ENCODE measurements around the gene MVD.
"Not testable (repeated sequence)": the region's sequence is repeated elsewhere in the genome, so short reads cannot be mapped to it uniquely, and the experiment has no call there.

- TF ChIP-seq CTCF (IDR thresholded peaks at IDR 0.05; ENCODE audit: insufficient read depth, low read length, poor library complexity, severe bottlenecking); EZH2phosphoT487 (conservative IDR thresholded peaks at IDR 0.05; ENCODE audit: low read length): not testable (repeated sequence)
These were observed 6.6 kb upstream of the MVD start for GRCh38 chr16:88669493-88669892.

All from SU-DHL-6 (cell line).